Measurements from ENCODE around the gene SPACA7. TPM values are rescaled to one million over a fixed set of nuclear protein-coding genes. Genes with fewer than 3 reads are reported as not detected.

SPACA7 gene
- total RNA-seq, 2 donors from 2014 or later: not detected

- H3K4me1 ChIP-seq (ENCODE audit: control insufficient read depth in 1 of 2, low read depth in 2 of 2): no peaks in the 10 kb centered on the region
- H3K27ac ChIP-seq: no peak overlapping the region
- H3K27me3 ChIP-seq (replicated peaks; ENCODE audit: insufficient read depth): no peaks in the 10 kb centered on the region
- ATAC-seq (ENCODE audit: insufficient number of reproducible peaks, low FRiP score, low read depth) (no peak), DNase-seq (ENCODE audit: low spot score) (no peak)
- no peaks in the 10 kb centered on the region for H3K36me3 ChIP-seq
- no peak overlapping the region for H3K4me3 ChIP-seq
- H3K9me3 ChIP-seq: no peaks in the 10 kb centered on the region
- no peak for TF ChIP-seq CTCF (IDR thresholded peaks at IDR 0.05)
Measured at GRCh38 chr13:112350300-112350699, 25.9 kb upstream of the SPACA7 start.

GRCh38 chr13:112351825-112352224 is 24.3 kb upstream of the SPACA7 start:
- DNase-seq (ENCODE audit: low spot score) (no peak), ATAC-seq (ENCODE audit: insufficient number of reproducible peaks, low FRiP score, low read depth) (no peak)
- Histone ChIP-seq H3K4me3 (no peak overlapping the region), H3K27me3 (replicated peaks; ENCODE audit: insufficient read depth) (no peaks in the 10 kb centered on the region), H3K4me1 (ENCODE audit: control insufficient read depth in 1 of 2, low read depth in 2 of 2) (no peaks in the 10 kb centered on the region), H3K36me3 (no peaks in the 10 kb centered on the region), H3K27ac (no peak overlapping the region), H3K9me3 (no peaks in the 10 kb centered on the region)
- no peak for TF ChIP-seq CTCF (IDR thresholded peaks at IDR 0.05)

- Histone ChIP-seq H3K4me3 (no peak overlapping the region), H3K27ac (no peak overlapping the region), H3K4me1 (ENCODE audit: control insufficient read depth in 1 of 2, low read depth in 2 of 2) (no peaks in the 10 kb centered on the region), H3K27me3 (replicated peaks; ENCODE audit: insufficient read depth) (no peaks in the 10 kb centered on the region), H3K9me3 (no peaks in the 10 kb centered on the region), H3K36me3 (no peaks in the 10 kb centered on the region)
- no peak for ATAC-seq (ENCODE audit: insufficient number of reproducible peaks, low FRiP score, low read depth)
- TF ChIP-seq CTCF (IDR thresholded peaks at IDR 0.05): no peak
- DNase-seq (ENCODE audit: low spot score): no peak
Measured at GRCh38 chr13:112353856-112354255, 22.3 kb upstream of the SPACA7 start.

GRCh38 chr13:112354330-112355273 is 21.6 kb upstream of the SPACA7 start:
- no peak for DNase-seq (ENCODE audit: low spot score)
- no peaks in the 10 kb centered on the region for H3K27me3 ChIP-seq (replicated peaks; ENCODE audit: insufficient read depth)
- H3K9me3 ChIP-seq: no peaks in the 10 kb centered on the region

More at GRCh38 chr13:112354330-112355273, 21.6 kb upstream of the SPACA7 start:
- Histone ChIP-seq H3K36me3 (no peaks in the 10 kb centered on the region), H3K4me1 (ENCODE audit: control insufficient read depth in 1 of 2, low read depth in 2 of 2) (no peaks in the 10 kb centered on the region), H3K27ac (no peak overlapping the region), H3K4me3 (no peak overlapping the region)
- ATAC-seq (ENCODE audit: insufficient number of reproducible peaks, low FRiP score, low read depth): no peak
- no peak for TF ChIP-seq CTCF (IDR thresholded peaks at IDR 0.05)

Data from thoracic aorta (tissue), 2 donors.